22Rv1 (cell line): Measurements from ENCODE around the gene IGLL5.

Experiments
- CTCF ChIP-seq: fragments of 450-650 bp; IDR thresholded peaks from 2 replicates; pipeline ENCODE4 v1.5.1; 2017; ENCODE audit warnings: mild to moderate bottlenecking
- ZFX ChIP-seq: fragments of 450-650 bp; IDR thresholded peaks from 2 replicates; pipeline ENCODE4 v1.6.1; 2017; ENCODE audit warnings: antibody characterized with exemption, borderline replicate concordance

GRCh38 chr22:22941831-22942510 is 54.4 kb downstream of the IGLL5 start:
- no peak for TF ChIP-seq CTCF
- no peak for TF ChIP-seq ZFX
